Tibial artery (tissue), 4 donors: Measurements from ENCODE around the gene F12.

Source experiments
- DNase-seq, 2 donors: peaks; one replicate each; pipeline ENCODE4 v3.0.0-alpha.2; 2019
- H3K27ac ChIP-seq, 2 donors: fragments of 200-600 bp; sonication (generic) in 1 of 2; 1 replicate in 1 of 2; 2 replicates in 1 of 2; pipeline ENCODE4 v1.5.1; 2018 to 2019; ENCODE audit warnings: mild to moderate bottlenecking in 1 of 2
- H3K27me3 ChIP-seq, 2 donors: fragments of 200-600 bp; sonication (generic) in 1 of 2; one replicate each; pipeline versions ENCODE4 v1.5.1 to v1.6.0; 2016 to 2019
- H3K36me3 ChIP-seq, 3 donors: fragments of 200-600 bp; sonication (generic) in 2 of 3; one replicate each; pipeline ENCODE4 v1.5.1; 2016 to 2019; ENCODE audit warnings: mild to moderate bottlenecking in 2 of 3
- H3K4me1 ChIP-seq, 4 donors: fragments of 200-600 bp; sonication (generic) in 2 of 4; 1 replicate in 3 of 4; 2 replicates in 1 of 4; pipeline ENCODE4 v1.5.1; 2016 to 2019
- H3K4me3 ChIP-seq, 2 donors: fragments of 200-600 bp; sonication (generic) in 1 of 2; 1 replicate in 1 of 2; 2 replicates in 1 of 2; pipeline ENCODE4 v1.5.1; 2018 to 2019; ENCODE audit warnings: mild to moderate bottlenecking in 2 of 2
- H3K9me3 ChIP-seq, 3 donors: fragments of 200-600 bp; sonication (generic) in 1 of 3; one replicate each; pipeline ENCODE4 v1.5.1; 2016 to 2019
- intact Hi-C: fragments of 100-400 bp; cut with DNase I; formaldehyde crosslinking; loops from one replicate; pipeline ENCODE4 v1.15.0; 2023; ENCODE audit warnings: low total_unique reads
- TF ChIP-seq, protein P1 (sequence below), 2 experiments: fragments of 200-600 bp in 1 of 2; fragments of 450-650 bp in 1 of 2; IDR thresholded peaks; one replicate each; pipeline ENCODE4 v1.5.1; 2017 to 2019; ENCODE audit warnings: antibody characterized with exemption in 2 of 2, mild to moderate bottlenecking in 1 of 2, moderate library complexity in 1 of 2

Gene F12

DNA sequence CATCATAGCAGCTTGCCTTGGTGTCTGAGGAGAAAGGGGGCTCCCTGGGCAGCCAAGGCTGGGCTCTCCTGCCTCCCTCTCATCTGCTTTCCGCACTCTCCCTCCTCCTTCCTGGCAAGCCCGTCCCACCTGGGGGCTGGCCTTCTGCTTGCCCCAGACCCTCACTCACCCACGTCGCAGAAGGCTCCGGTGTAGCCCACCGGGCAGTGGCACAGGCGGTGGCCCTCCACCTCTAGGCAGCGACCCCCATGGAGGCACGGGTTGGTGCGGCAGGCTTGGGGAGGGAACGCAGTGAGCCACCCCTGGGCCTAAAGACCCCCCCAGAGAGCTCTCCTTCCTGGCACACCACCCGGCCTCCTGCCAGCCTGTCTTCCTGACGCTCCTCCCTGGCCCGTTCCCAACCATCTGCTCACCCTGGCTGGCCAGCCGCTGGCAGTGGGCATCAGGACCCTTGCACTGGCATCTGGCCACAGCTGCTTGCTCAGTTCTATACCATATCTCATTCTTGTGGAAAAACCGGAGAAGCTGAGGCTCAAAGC is 4.7 kb downstream of the F12 start:
- H3K27ac ChIP-seq: no peak overlapping the region
- no peaks in the 10 kb centered on the region for H3K36me3 ChIP-seq
- peaks cover 7 to 60% of the 10 kb centered on the region in 2 donors for H3K27me3 ChIP-seq
- DNase-seq: peak in 1 of 2 donors; percentile 67
- H3K4me1 ChIP-seq: peaks cover 0 to 38% (median 34%) of the 10 kb centered on the region in 4 donors
- intact Hi-C loops: loop anchor here (2.0 kb wide), 1 partner anchor 50 kb away; no protein-coding TSS in a partner anchor
- no peaks in the 10 kb centered on the region for H3K9me3 ChIP-seq
- H3K4me3 ChIP-seq: peak overlapping the region; percentile 43 to 60
- TF ChIP-seq, protein P1, sequence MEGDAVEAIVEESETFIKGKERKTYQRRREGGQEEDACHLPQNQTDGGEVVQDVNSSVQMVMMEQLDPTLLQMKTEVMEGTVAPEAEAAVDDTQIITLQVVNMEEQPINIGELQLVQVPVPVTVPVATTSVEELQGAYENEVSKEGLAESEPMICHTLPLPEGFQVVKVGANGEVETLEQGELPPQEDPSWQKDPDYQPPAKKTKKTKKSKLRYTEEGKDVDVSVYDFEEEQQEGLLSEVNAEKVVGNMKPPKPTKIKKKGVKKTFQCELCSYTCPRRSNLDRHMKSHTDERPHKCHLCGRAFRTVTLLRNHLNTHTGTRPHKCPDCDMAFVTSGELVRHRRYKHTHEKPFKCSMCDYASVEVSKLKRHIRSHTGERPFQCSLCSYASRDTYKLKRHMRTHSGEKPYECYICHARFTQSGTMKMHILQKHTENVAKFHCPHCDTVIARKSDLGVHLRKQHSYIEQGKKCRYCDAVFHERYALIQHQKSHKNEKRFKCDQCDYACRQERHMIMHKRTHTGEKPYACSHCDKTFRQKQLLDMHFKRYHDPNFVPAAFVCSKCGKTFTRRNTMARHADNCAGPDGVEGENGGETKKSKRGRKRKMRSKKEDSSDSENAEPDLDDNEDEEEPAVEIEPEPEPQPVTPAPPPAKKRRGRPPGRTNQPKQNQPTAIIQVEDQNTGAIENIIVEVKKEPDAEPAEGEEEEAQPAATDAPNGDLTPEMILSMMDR (IDR thresholded peaks at IDR 0.05): no peak

GRCh38 chr5:177403792-177404640 is 5.3 kb downstream of the F12 start:
- DNase-seq: peak; percentile 84 to 91
- Histone ChIP-seq H3K4me3 (peak overlapping the region; percentile 43 to 60), H3K36me3 (no peaks in the 10 kb centered on the region), H3K27ac (no peak overlapping the region), H3K4me1 (peaks cover 0 to 38% (median 34%) of the 10 kb centered on the region in 4 donors), H3K9me3 (no peaks in the 10 kb centered on the region), H3K27me3 (peaks cover 7 to 63% of the 10 kb centered on the region in 2 donors)
- intact Hi-C loops: loop anchor here (2.0 kb wide), 1 partner anchor 51 kb away; no protein-coding TSS in a partner anchor
- TF ChIP-seq, protein P1 (IDR thresholded peaks at IDR 0.05): peak; percentile 81 to 87

- DNase-seq: no peak
These were observed 6.1 kb downstream of the F12 start for GRCh38 chr5:177403102-177403791.

GRCh38 chr5:177402271-177403043 is 6.9 kb downstream of the F12 start:
- intact Hi-C loops: no loop called here
- H3K4me1 ChIP-seq: peaks cover 0 to 38% (median 34%) of the 10 kb centered on the region in 4 donors
- DNase-seq: no peak
- H3K27ac ChIP-seq: no peak overlapping the region
- H3K36me3 ChIP-seq: no peaks in the 10 kb centered on the region
- TF ChIP-seq, protein P1 (IDR thresholded peaks at IDR 0.05): peak in 1 of 2 experiments; percentile 14
- no peaks in the 10 kb centered on the region for H3K9me3 ChIP-seq
- peaks cover 7 to 79% of the 10 kb centered on the region in 2 donors for H3K27me3 ChIP-seq
- H3K4me3 ChIP-seq: no peak overlapping the region

More at GRCh38 chr5:177403102-177403791, 6.1 kb downstream of the F12 start:
- no peak overlapping the region for H3K27ac ChIP-seq
- peak overlapping the region; percentile 43 to 60 for H3K4me3 ChIP-seq
- TF ChIP-seq, protein P1 (IDR thresholded peaks at IDR 0.05): no peak
- no peaks in the 10 kb centered on the region for H3K9me3 ChIP-seq
- H3K4me1 ChIP-seq: peaks cover 0 to 38% (median 34%) of the 10 kb centered on the region in 4 donors
- intact Hi-C loops: no loop called here
- peaks cover 7 to 71% of the 10 kb centered on the region in 2 donors for H3K27me3 ChIP-seq
- H3K36me3 ChIP-seq: no peaks in the 10 kb centered on the region
